ENCODE results near the gene SEMA4B.

DNA sequence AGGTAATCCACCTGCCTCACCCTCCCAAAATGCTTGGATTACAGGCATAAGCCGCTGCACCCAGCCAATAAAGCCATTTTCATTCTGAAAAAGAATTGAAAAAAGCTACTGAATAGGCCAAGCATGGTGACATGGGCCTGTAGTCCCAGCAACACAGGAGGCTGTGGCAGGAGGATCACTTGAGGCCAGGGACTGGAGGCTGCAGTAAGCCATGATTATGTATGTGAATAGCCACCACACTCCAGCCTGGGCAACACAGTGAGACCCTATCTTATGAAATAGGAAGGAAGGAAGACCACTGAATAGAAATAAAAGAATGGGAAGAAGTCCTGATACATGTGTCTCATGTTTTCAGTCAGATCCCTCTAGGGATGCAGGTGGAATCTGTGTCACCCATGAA, 36.0 kb upstream of the SEMA4B start:
- TF ChIP-seq, protein P1, sequence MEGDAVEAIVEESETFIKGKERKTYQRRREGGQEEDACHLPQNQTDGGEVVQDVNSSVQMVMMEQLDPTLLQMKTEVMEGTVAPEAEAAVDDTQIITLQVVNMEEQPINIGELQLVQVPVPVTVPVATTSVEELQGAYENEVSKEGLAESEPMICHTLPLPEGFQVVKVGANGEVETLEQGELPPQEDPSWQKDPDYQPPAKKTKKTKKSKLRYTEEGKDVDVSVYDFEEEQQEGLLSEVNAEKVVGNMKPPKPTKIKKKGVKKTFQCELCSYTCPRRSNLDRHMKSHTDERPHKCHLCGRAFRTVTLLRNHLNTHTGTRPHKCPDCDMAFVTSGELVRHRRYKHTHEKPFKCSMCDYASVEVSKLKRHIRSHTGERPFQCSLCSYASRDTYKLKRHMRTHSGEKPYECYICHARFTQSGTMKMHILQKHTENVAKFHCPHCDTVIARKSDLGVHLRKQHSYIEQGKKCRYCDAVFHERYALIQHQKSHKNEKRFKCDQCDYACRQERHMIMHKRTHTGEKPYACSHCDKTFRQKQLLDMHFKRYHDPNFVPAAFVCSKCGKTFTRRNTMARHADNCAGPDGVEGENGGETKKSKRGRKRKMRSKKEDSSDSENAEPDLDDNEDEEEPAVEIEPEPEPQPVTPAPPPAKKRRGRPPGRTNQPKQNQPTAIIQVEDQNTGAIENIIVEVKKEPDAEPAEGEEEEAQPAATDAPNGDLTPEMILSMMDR (IDR thresholded peaks at IDR 0.05; ENCODE audit: insufficient read depth, low read length): no peak
- TF ChIP-seq, protein P2, sequence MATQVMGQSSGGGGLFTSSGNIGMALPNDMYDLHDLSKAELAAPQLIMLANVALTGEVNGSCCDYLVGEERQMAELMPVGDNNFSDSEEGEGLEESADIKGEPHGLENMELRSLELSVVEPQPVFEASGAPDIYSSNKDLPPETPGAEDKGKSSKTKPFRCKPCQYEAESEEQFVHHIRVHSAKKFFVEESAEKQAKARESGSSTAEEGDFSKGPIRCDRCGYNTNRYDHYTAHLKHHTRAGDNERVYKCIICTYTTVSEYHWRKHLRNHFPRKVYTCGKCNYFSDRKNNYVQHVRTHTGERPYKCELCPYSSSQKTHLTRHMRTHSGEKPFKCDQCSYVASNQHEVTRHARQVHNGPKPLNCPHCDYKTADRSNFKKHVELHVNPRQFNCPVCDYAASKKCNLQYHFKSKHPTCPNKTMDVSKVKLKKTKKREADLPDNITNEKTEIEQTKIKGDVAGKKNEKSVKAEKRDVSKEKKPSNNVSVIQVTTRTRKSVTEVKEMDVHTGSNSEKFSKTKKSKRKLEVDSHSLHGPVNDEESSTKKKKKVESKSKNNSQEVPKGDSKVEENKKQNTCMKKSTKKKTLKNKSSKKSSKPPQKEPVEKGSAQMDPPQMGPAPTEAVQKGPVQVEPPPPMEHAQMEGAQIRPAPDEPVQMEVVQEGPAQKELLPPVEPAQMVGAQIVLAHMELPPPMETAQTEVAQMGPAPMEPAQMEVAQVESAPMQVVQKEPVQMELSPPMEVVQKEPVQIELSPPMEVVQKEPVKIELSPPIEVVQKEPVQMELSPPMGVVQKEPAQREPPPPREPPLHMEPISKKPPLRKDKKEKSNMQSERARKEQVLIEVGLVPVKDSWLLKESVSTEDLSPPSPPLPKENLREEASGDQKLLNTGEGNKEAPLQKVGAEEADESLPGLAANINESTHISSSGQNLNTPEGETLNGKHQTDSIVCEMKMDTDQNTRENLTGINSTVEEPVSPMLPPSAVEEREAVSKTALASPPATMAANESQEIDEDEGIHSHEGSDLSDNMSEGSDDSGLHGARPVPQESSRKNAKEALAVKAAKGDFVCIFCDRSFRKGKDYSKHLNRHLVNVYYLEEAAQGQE (IDR thresholded peaks at IDR 0.05; ENCODE audit: insufficient replicate concordance, low read depth): no peak

All from HL-60 (cell line).